Neural cell (in vitro differentiated cells): ENCODE measurements around the gene TIGD3.

Source experiments
- EP300 ChIP-seq: fragments of 450-650 bp; conservative IDR thresholded peaks from 2 replicates; pipeline ENCODE4 v1.6.1; 2014; ENCODE audit warnings: antibody characterized with exemption, mild to moderate bottlenecking, moderate library complexity; ENCODE audit not compliant: poor library complexity, severe bottlenecking
- EZH2 ChIP-seq: fragments of 200-600, 300-800 bp; shearing (Covaris generic), sonication (generic); IDR thresholded peaks from 2 replicates; pipeline ENCODE4 v1.6.1; 2014; ENCODE audit warnings: antibody characterized with exemption, low read length, borderline replicate concordance, mild to moderate bottlenecking; ENCODE audit not compliant: insufficient read depth, poor library complexity, severe bottlenecking
- POLR2AphosphoS5 ChIP-seq: IDR thresholded peaks from 2 replicates; pipeline ENCODE4 v1.6.1; 2012
- RAD21 ChIP-seq: fragments of 450-650 bp; conservative IDR thresholded peaks from 2 replicates; pipeline ENCODE4 v1.6.1; 2014; ENCODE audit warnings: antibody characterized with exemption, mild to moderate bottlenecking, moderate library complexity
- TF ChIP-seq, protein P1 (sequence below): IDR thresholded peaks from 2 replicates; pipeline ENCODE4 v1.6.1; 2012; ENCODE audit warnings: borderline replicate concordance
- TF ChIP-seq, protein P2 (sequence below): fragments of 450-650 bp; IDR thresholded peaks from 2 replicates; pipeline ENCODE4 v1.5.1; 2014; ENCODE audit warnings: antibody characterized with exemption, mild to moderate bottlenecking, moderate library complexity; ENCODE audit not compliant: poor library complexity, severe bottlenecking

DNA sequence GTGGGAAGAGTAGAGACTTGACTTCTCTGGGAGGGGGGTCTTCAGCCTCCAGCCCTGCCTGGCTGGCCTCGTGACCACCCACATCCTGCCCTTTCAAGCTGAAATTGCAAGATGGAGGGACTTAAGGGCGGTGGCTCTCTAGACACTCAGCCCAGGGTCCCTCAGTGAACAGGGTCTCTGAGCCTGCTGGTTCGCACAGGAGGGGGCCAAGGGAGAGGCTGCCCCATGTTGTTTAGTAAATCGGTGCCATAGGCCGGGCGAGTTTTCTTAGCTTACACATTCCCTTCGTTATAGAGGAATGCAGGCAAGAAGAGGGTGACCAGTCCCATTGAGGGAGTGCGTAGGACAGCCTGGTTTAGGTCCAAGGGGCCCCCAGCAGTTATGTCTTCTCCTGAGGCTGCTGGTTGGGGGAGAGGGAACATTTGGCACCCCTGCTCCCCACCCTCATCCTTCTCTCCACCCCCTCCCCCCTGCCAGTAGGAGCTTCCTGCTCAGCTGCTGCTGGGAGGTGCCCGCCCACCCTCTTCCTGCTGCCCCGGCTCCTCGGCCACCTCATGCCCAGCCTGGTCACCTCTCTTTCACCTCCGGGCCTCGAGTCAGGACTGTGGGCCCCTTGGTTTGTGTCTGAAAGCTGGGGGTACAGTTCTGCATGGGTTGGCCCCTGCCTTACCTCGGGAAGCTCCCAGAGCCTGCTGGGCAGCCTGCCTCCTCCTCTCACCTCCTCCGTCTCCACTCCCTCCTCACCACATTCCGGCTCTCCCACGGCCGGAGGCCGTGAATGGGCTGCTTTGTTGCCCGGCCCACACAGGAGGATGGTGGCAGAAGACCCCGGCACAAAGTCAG, 35.8 kb downstream of the TIGD3 start:
- TF ChIP-seq, protein P1, sequence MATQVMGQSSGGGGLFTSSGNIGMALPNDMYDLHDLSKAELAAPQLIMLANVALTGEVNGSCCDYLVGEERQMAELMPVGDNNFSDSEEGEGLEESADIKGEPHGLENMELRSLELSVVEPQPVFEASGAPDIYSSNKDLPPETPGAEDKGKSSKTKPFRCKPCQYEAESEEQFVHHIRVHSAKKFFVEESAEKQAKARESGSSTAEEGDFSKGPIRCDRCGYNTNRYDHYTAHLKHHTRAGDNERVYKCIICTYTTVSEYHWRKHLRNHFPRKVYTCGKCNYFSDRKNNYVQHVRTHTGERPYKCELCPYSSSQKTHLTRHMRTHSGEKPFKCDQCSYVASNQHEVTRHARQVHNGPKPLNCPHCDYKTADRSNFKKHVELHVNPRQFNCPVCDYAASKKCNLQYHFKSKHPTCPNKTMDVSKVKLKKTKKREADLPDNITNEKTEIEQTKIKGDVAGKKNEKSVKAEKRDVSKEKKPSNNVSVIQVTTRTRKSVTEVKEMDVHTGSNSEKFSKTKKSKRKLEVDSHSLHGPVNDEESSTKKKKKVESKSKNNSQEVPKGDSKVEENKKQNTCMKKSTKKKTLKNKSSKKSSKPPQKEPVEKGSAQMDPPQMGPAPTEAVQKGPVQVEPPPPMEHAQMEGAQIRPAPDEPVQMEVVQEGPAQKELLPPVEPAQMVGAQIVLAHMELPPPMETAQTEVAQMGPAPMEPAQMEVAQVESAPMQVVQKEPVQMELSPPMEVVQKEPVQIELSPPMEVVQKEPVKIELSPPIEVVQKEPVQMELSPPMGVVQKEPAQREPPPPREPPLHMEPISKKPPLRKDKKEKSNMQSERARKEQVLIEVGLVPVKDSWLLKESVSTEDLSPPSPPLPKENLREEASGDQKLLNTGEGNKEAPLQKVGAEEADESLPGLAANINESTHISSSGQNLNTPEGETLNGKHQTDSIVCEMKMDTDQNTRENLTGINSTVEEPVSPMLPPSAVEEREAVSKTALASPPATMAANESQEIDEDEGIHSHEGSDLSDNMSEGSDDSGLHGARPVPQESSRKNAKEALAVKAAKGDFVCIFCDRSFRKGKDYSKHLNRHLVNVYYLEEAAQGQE: no peak
- TF ChIP-seq, protein P2, sequence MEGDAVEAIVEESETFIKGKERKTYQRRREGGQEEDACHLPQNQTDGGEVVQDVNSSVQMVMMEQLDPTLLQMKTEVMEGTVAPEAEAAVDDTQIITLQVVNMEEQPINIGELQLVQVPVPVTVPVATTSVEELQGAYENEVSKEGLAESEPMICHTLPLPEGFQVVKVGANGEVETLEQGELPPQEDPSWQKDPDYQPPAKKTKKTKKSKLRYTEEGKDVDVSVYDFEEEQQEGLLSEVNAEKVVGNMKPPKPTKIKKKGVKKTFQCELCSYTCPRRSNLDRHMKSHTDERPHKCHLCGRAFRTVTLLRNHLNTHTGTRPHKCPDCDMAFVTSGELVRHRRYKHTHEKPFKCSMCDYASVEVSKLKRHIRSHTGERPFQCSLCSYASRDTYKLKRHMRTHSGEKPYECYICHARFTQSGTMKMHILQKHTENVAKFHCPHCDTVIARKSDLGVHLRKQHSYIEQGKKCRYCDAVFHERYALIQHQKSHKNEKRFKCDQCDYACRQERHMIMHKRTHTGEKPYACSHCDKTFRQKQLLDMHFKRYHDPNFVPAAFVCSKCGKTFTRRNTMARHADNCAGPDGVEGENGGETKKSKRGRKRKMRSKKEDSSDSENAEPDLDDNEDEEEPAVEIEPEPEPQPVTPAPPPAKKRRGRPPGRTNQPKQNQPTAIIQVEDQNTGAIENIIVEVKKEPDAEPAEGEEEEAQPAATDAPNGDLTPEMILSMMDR: no peak
- TF ChIP-seq EP300: no peak
- TF ChIP-seq RAD21: no peak
- no peak for TF ChIP-seq EZH2
- TF ChIP-seq POLR2AphosphoS5: no peak
